ENCODE results near the gene SEMA6A. TPM values are rescaled to one million over a fixed set of nuclear protein-coding genes. Genes with fewer than 3 reads are reported as not detected.

The SEMA6A gene
- total RNA-seq, 4 donors from 2014 or later: 12.6 to 41.6 (median 15.7) TPM

DNA sequence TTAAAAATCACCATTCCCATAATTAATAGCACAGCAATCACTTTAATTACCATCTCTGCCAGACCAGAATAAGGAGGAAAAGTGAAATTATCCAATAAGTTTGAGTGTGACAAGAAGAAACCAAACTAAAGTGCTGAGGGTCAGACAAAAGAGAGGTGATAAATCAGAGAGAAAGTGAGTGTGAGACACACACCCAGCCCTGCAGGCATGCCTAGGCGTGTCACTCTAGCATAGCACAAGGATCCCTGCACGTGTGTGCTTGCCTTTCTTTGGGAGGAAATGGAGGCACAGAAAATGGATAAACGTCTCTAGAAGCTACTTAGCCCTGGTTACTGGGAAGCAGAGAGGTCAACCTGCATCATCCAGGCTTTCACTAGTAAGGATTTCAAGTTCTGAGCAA, 56.2 kb downstream of the SEMA6A start:
- TF ChIP-seq, protein P1, sequence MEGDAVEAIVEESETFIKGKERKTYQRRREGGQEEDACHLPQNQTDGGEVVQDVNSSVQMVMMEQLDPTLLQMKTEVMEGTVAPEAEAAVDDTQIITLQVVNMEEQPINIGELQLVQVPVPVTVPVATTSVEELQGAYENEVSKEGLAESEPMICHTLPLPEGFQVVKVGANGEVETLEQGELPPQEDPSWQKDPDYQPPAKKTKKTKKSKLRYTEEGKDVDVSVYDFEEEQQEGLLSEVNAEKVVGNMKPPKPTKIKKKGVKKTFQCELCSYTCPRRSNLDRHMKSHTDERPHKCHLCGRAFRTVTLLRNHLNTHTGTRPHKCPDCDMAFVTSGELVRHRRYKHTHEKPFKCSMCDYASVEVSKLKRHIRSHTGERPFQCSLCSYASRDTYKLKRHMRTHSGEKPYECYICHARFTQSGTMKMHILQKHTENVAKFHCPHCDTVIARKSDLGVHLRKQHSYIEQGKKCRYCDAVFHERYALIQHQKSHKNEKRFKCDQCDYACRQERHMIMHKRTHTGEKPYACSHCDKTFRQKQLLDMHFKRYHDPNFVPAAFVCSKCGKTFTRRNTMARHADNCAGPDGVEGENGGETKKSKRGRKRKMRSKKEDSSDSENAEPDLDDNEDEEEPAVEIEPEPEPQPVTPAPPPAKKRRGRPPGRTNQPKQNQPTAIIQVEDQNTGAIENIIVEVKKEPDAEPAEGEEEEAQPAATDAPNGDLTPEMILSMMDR (IDR thresholded peaks at IDR 0.05; ENCODE audit: low read depth): no peak

DNA sequence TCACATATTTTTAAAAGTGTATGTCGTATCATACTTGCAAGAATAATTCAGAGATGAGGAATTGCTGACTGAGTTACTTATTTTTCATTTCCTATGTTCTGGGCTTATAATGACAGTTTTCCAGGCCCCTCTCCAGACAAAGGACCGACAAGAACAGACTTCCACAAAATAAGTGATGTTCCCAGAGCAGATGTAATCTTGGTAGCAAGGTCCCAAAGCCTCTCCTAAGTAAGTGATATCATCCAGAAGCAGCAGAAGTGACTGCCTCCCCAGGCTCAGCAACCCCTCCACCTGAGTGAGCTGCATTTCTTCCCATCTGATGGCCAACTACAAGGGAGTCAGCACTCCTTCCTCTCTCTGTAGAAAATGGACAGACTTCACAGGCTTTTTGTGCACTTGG, 57.1 kb downstream of the SEMA6A start:
- TF ChIP-seq, protein P1 (IDR thresholded peaks at IDR 0.05; ENCODE audit: low read depth): no peak

DNA sequence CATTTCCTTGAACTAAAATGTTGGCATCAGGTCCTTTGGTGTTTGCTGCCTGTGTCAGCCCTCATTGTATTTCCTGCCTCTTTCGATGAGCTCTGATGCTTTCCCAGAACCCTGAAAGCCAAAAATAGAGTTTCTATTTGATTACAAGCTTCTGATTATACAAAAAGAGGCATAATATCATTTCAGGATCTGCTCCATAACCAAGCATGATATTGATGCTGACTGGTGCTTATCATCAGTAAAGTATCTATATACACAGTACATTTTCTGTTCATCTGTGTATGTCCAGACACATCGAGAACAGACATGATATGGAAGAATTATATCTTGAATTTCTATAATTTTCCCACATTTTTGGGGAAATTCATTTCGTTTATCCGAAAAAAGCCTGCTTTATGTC, 58.6 kb downstream of the SEMA6A start:
- TF ChIP-seq, protein P1 (IDR thresholded peaks at IDR 0.05; ENCODE audit: low read depth): no peak

DNA sequence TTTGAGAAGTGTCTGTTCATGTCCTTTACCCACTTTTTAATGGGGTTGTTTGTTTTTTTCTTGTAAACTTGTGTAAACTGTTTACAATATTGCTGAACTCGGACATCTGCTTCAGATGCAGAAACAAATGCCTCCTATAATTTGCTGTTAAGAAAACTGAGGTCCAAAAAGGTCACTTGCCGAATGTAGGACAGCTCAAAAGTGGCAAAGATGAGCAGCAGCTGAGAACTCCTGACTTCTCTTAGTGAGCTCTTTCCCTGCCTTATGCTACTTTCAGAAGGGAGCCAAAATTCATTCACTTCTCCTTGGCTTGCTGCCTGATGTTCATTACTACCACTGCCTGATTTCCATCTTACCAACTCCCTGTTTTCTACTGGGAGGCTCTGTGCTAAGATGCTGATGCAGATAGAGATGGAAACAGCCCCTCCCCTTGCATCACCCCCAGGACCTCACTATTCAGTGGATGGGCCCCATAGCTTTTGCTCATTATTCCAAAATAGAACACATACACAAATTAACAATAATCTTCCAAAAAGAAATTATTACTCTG, 60.1 kb downstream of the SEMA6A start:
- TF ChIP-seq, protein P1 (IDR thresholded peaks at IDR 0.05; ENCODE audit: low read depth): no peak

DNA sequence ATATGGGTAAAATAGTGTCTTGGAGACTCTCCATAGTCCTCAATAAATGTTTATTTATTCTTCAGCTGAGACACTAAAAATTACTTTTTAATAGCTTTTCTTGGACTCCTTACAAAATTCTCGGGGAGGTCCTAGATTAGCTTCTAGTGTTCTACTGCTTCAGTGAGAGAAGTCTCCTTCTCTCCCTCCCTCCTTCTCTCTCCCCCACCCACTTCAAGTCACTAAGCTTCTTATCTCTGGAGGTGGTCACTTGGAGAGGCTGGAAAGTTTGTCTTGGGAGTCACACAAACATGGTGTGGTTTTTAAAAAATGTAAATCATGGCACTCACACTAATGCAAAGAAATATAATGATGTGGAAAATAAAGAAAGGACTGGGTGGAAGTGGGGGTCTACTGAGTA, 64.1 kb downstream of the SEMA6A start:
- TF ChIP-seq, protein P1 (IDR thresholded peaks at IDR 0.05; ENCODE audit: low read depth): no peak

DNA sequence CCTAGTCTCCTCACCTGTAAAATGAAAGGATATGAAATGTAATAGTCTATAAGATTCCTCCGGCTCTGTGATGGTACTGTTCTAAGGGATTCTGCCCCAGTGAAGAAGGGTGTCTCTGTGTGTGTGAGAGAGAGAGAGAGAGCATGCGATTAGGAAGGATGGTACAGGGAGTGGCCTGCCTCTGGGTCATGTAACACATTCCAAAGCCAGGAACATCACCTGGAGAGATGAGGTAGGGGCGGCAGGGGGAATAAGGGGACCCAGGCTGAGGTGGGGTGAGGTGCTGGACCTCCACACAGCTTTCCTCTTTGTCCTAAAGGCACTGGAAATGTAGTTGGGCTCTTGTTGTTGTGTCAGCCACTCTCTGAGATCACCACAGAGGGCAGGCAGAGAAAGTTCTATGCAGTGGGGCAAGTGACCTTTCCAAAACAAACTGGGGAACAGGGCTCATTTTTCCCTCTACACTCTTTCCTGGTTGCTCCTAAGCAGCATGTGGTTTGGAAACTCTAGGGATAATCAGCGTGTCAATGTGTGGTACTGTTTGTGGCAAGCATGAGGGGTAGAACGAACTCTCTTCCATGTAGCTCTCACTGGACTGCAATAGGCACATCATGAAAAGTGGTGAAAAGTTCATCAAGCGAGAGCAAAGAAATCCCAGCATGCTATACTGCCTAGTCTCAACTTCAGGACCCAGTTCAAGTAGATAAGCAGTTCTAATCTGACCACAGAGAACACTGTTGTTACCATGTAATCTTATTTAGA, 65.0 kb downstream of the SEMA6A start:
- TF ChIP-seq, protein P1 (IDR thresholded peaks at IDR 0.05; ENCODE audit: low read depth): no peak

DNA sequence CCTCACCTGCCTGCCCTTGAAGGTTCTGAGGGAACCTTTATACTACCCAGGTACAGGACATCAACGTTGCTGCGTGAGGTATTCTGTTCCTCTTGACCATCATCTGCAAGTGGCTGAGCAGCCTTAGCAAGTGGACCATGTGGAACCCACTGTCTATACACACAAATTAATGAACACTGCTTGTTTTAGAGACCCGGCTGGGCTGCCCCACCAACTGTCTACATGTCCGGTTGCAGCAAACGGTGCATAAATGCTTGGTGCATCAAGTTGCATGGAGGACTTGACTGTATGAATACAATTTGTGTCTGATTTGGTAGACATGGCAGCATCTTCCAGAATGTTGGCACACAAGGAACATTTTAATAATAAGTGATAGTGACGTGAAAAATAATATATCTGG, 65.8 kb downstream of the SEMA6A start:
- TF ChIP-seq, protein P1 (IDR thresholded peaks at IDR 0.05; ENCODE audit: low read depth): no peak

All from subcutaneous adipose tissue (tissue), 4 donors.